Hepatocyte (in vitro differentiated cells): Measurements from ENCODE around the gene NOD1.

Experiments
- CTCF ChIP-seq: fragments of 200-600 bp; sonication (generic); IDR thresholded peaks from 2 replicates; pipeline ENCODE4 v1.5.1; 2016; ENCODE audit warnings: antibody characterized with exemption, mild to moderate bottlenecking; ENCODE audit not compliant: poor library complexity
- EZH2 ChIP-seq: fragments of 200-600 bp; sonication (generic); IDR thresholded peaks from 2 replicates; pipeline ENCODE4 v1.6.1; 2016; ENCODE audit warnings: antibody characterized with exemption, mild to moderate bottlenecking, borderline replicate concordance
- EZH2phosphoT487 ChIP-seq: fragments of 200-600 bp; sonication (generic); IDR thresholded peaks from one replicate; pipeline ENCODE4 v1.6.1; 2018; ENCODE audit warnings: antibody characterized with exemption, mild to moderate bottlenecking, low read depth, moderate library complexity; ENCODE audit not compliant: unreplicated experiment, severe bottlenecking

GRCh38 chr7:30378275-30378674 is 100.3 kb downstream of the NOD1 start:
- TF ChIP-seq CTCF: no peak
- TF ChIP-seq EZH2: no peak
- TF ChIP-seq EZH2phosphoT487: no peak
